ENCODE data around the gene GAS7. TPM values are rescaled to one million over a fixed set of nuclear protein-coding genes. Genes with fewer than 3 reads are reported as not detected.

Gene GAS7
- polyA plus RNA-seq, 1 donor (not counting 4 experiments of a cell fraction or from before 2014, with no cell fraction given): 0.10 TPM

- Histone ChIP-seq H3K4me1 (ENCODE audit: control insufficient read depth, extremely low read depth, insufficient read depth, low read length) (no peaks in the 10 kb centered on the region), H3K4me3 (ENCODE audit: control insufficient read depth in 2 of 3, extremely low read depth in 1 of 3, insufficient read depth in 2 of 3, low read depth in 1 of 3, low read length in 3 of 3) (no peak overlapping the region), H4K20me1 (ENCODE audit: control insufficient read depth, extremely low read depth, insufficient read depth, low read length) (no peaks in the 10 kb centered on the region), H3K27me3 (ENCODE audit: control insufficient read depth, extremely low read depth, insufficient read depth, low read length) (no peaks in the 10 kb centered on the region), H3K36me3 (ENCODE audit: control insufficient read depth in 2 of 2, extremely low read depth in 1 of 2, insufficient read depth in 2 of 2, low read length in 2 of 2) (no peaks in the 10 kb centered on the region), H3K27ac (ENCODE audit: control insufficient read depth, insufficient read depth, low read length) (no peak overlapping the region), H3K9me1 (ENCODE audit: control insufficient read depth, extremely low read depth, insufficient read depth, low read length) (no peaks in the 10 kb centered on the region), H3K79me2 (ENCODE audit: control insufficient read depth, insufficient read depth, low read length) (no peaks in the 10 kb centered on the region), H3K9me3 (ENCODE audit: control insufficient read depth, low read depth, low read length) (no peaks in the 10 kb centered on the region), H3K9ac (ENCODE audit: control insufficient read depth, extremely low read depth, insufficient read depth, low read length) (no peak overlapping the region), H2AFZ (ENCODE audit: control insufficient read depth, low read length) (no peak overlapping the region), H3K4me2 (ENCODE audit: control insufficient read depth, extremely low read depth, insufficient read depth, low read depth, low read length) (no peak overlapping the region)
- FAIRE-seq (no peak), DNase-seq (ENCODE audit: low read depth, low spot score) (no peak)
- TF ChIP-seq CTCF (optimal IDR thresholded peaks at IDR 0.05 in 1 of 3, IDR thresholded peaks at IDR 0.05 in 1 of 3, conservative IDR thresholded peaks at IDR 0.05 in 1 of 3; ENCODE audit: extremely low read depth in 1 of 3, insufficient read depth in 2 of 3, low read length in 3 of 3) (peak in 1 of 3 experiments; percentile 19), EZH2 (IDR thresholded peaks at IDR 0.05; ENCODE audit: low read length) (no peak)
- dilution Hi-C loops (cut with MboI; ENCODE audit: extremely low pct_ligation_motif_present, low sequenced_read_pairs): no loop called here
Observed at GRCh38 chr17:9979463-9979995, 218.9 kb downstream of the GAS7 start.

- Histone ChIP-seq H3K79me2 (ENCODE audit: control insufficient read depth, insufficient read depth, low read length) (no peaks in the 10 kb centered on the region), H3K27ac (ENCODE audit: control insufficient read depth, insufficient read depth, low read length) (no peak overlapping the region), H3K4me2 (ENCODE audit: control insufficient read depth, extremely low read depth, insufficient read depth, low read depth, low read length) (no peak overlapping the region), H3K4me3 (ENCODE audit: control insufficient read depth in 2 of 3, extremely low read depth in 1 of 3, insufficient read depth in 2 of 3, low read depth in 1 of 3, low read length in 3 of 3) (no peak overlapping the region), H3K36me3 (ENCODE audit: control insufficient read depth in 2 of 2, extremely low read depth in 1 of 2, insufficient read depth in 2 of 2, low read length in 2 of 2) (no peaks in the 10 kb centered on the region), H3K9me3 (ENCODE audit: control insufficient read depth, low read depth, low read length) (no peaks in the 10 kb centered on the region), H3K4me1 (ENCODE audit: control insufficient read depth, extremely low read depth, insufficient read depth, low read length) (no peaks in the 10 kb centered on the region), H4K20me1 (ENCODE audit: control insufficient read depth, extremely low read depth, insufficient read depth, low read length) (no peaks in the 10 kb centered on the region), H3K9me1 (ENCODE audit: control insufficient read depth, extremely low read depth, insufficient read depth, low read length) (no peaks in the 10 kb centered on the region), H2AFZ (ENCODE audit: control insufficient read depth, low read length) (no peak overlapping the region), H3K27me3 (ENCODE audit: control insufficient read depth, extremely low read depth, insufficient read depth, low read length) (no peaks in the 10 kb centered on the region), H3K9ac (ENCODE audit: control insufficient read depth, extremely low read depth, insufficient read depth, low read length) (no peak overlapping the region)
- dilution Hi-C loops (cut with MboI; ENCODE audit: extremely low pct_ligation_motif_present, low sequenced_read_pairs): no loop called here
- no peak for TF ChIP-seq CTCF (optimal IDR thresholded peaks at IDR 0.05 in 1 of 3, IDR thresholded peaks at IDR 0.05 in 1 of 3, conservative IDR thresholded peaks at IDR 0.05 in 1 of 3; ENCODE audit: extremely low read depth in 1 of 3, insufficient read depth in 2 of 3, low read length in 3 of 3)
- no peak for TF ChIP-seq EZH2 (IDR thresholded peaks at IDR 0.05; ENCODE audit: low read length)
- no peak for FAIRE-seq
- no peak for DNase-seq (ENCODE audit: low read depth, low spot score)
Observed at GRCh38 chr17:9977180-9977575, 221.2 kb downstream of the GAS7 start.

Data from keratinocyte (primary cell).